ENCODE measurements around the gene ARHGEF10L.

The ARHGEF10L gene

GRCh38 chr1:17711577-17711910, 172.0 kb downstream of the ARHGEF10L start:
- DNase-seq (ENCODE audit: low read depth), result no peak

- no peak for DNase-seq (ENCODE audit: low read depth)
These were observed 172.4 kb downstream of the ARHGEF10L start for GRCh38 chr1:17711941-17712340.

- no peak for DNase-seq (ENCODE audit: low read depth)
These were observed 174.5 kb downstream of the ARHGEF10L start for GRCh38 chr1:17713993-17714392.

GRCh38 chr1:17717594-17718535, 178.4 kb downstream of the ARHGEF10L start:
- no peak for DNase-seq (ENCODE audit: low read depth)

GRCh38 chr1:17719874-17720273, 180.4 kb downstream of the ARHGEF10L start:
- DNase-seq (ENCODE audit: low read depth), result no peak

- no peak for DNase-seq (ENCODE audit: low read depth)
These were observed 181.9 kb downstream of the ARHGEF10L start for GRCh38 chr1:17721444-17721843.

DNA sequence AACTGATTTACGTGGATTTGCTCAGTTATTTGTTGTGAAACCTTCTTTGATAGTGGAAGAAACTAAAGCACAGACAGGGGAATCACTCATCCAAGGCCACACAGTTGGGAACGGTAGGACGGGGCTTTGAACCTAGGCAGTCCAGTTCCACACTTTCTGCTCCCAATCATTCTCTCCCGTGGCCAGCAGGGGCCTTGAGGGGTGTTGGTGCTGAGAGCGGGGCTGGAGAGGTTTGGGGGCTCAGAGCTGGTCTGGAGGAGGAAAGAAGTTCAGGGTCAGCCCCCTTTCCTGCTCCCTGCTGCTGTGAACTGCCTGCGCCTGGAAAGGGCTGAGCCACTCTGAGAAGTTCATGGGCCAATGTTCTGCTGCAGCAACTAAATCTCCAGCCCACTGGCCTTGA, 184.2 kb downstream of the ARHGEF10L start:
- DNase-seq (ENCODE audit: low read depth), result no peak

DNA sequence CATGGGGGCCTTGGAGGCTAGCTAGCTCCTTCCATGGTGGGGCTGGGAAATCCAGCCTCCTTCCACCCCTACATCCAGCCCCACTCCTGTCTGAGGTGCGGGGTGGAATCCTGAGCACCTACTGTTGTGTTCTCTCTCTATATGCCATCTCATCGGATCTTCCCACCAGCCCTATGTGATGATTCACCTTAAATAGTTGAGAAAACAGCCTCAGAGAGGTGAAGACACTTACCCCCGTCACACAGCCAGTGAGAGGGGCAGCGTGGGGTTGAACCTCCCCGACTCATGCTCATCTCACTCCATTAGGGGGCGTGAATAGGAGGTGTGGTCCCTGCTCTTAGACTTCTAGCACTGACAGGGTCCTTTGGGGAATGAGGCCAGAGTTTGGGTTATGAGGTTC, 184.7 kb downstream of the ARHGEF10L start:
- DNase-seq (ENCODE audit: low read depth), result no peak

- no peak for DNase-seq (ENCODE audit: low read depth)
These were observed 185.7 kb downstream of the ARHGEF10L start for GRCh38 chr1:17725084-17725719.

DNA sequence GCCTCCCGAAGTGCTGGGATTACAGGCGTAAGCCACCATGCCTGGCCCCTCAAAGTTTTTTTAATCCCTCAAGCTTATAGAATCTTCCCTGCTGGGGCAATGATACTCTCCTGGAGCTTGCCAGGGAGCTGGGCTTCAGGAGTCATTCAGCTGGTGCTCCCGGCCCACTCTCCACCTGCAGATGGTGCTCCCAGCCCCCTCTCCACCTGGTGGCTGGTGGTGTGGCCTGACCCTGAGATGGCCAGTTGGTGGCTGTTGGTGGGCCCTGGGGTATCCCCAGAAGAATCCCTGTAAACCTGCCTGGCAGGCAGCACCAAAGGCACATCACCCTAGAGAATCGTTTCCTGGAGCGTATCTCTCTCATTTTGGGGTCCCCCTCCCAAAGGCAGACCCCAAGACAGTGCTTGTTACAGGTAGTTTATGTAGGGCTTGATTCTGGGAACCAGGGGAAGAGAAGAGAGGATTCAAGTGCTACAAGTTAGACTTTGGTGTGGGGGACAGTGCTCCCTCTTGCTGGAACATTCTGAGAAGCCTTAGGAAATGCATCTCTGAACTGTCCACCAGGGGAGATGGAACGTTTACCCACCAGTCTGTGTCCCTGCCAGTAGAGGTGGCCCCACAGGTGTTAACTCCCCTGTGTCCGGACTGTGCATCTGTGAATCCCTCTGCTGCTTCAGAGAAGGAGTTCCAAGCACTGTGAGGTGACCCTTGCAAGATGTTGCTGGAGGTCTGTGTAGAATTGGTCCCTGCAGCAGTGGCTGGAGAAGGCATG, 186.5 kb downstream of the ARHGEF10L start:
- DNase-seq (ENCODE audit: low read depth), result no peak

DNA sequence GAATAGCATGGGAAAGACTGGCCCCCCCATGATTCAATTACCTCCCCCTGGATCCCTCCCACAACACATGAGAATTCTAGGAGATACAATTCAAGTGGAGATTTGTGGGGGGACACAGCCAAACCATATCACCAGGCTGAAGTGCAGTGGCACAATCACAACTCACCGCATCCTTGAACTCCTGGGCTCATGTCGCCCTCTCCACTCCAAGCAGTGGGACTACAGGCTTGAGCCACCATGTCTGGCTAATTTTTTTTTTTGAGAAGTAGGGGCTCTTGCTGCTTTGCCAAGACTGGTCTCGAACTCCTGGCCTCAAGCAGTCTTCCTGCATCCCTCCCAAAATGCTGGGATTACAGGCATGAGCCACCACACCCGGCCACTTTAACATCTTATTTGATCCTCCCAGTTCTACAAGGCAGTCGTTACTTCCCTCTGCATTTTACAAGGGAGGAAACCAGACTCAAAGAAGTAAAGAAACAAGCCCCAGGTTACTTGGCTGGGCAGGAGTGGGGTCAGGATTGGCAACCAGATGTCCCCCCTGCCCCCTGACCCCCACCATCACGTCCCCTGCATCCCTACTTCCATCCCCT, 188.7 kb downstream of the ARHGEF10L start:
- DNase-seq (ENCODE audit: low read depth), result no peak

- DNase-seq (ENCODE audit: low read depth), result no peak
These were observed 189.8 kb downstream of the ARHGEF10L start for GRCh38 chr1:17729248-17729647.

DNA sequence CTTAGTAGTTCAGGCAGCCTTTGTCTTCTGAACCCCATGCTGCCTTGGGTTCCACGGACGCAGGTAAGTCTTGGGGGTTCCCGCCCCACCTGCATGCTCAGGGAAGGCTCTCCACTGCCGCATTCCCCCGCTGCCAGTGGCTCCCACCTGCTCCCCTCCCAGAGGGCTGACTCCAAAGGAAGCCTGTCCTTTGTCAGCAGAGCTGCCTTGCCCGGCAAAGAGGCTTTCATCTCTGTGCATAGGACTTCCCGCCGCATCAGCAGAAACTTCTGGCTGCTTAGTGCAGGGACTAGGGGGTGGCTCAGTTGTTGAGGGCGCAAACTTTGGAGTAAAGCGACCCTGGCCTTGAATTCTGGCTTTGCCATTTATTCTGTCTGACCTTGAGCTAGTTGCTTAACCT, 190.4 kb downstream of the ARHGEF10L start:
- no peak for DNase-seq (ENCODE audit: low read depth)

- DNase-seq (ENCODE audit: low read depth), result no peak
These were observed 192.0 kb downstream of the ARHGEF10L start for GRCh38 chr1:17731460-17731859.

DNA sequence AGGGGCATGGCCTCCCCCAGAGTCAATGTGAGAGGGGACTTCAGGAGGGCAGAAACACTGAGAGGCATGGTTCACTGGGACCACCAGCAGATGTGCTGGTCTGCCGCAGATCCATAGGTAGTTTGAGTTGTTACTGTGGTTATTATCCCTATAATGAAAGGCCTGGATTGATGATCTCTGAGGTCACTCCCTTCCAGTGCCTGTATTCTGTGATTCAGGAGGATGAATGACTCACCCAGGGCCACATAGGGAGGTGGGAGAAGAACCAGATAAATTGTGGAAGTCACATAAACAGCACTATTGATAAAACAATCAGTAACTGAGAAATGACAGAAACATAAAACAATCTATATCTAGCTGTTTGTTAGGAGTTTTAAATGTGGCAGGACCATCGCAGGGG, 193.0 kb downstream of the ARHGEF10L start:
- DNase-seq (ENCODE audit: low read depth), result no peak

- DNase-seq (ENCODE audit: low read depth), result no peak
These were observed 194.2 kb downstream of the ARHGEF10L start for GRCh38 chr1:17733661-17734060.

- no peak for DNase-seq (ENCODE audit: low read depth)
These were observed 195.1 kb downstream of the ARHGEF10L start for GRCh38 chr1:17734609-17735008.

DNA sequence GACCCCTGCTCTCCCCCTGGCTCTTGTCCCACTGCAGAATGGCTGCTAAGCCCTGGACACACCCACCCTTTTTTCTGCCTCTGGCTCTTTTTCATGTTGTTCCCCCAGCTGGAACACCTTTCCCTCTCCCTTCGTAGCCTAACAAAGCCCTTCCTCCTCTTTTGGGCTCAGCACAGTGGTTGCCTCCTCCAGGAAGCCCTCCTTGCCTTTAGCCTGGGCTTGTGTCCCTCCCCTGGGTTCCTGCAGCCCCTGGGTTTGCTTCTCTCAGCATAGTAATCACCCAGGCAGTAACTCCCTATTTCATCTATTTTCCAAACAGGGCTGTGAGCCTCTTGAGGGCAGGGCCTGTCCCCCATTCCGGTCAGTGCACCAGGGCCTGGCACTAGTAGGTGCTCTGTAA, 195.8 kb downstream of the ARHGEF10L start:
- DNase-seq (ENCODE audit: low read depth), result no peak

DNA sequence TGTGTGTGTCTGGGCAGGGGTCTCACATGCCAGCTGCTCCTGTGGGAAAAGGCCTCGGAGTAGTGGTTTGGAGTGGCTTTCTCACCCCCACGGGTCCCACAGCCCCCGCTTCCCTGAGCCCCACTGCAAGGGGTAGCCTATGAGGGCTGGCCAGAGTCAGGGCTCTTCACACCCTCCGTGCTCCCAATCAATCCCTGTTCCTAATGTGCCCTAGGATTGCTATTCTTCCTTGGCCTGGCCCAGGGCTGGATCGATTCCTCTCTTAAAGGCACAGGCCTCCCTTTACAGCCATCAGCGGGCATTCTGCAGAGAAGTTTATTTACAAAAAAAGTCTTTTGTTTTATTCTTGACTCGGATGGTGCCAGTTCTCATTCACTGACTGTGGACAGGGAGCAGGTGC, 196.3 kb downstream of the ARHGEF10L start:
- DNase-seq (ENCODE audit: low read depth), result no peak

GRCh38 chr1:17736625-17737024, 197.1 kb downstream of the ARHGEF10L start:
- no peak for DNase-seq (ENCODE audit: low read depth)

DNA sequence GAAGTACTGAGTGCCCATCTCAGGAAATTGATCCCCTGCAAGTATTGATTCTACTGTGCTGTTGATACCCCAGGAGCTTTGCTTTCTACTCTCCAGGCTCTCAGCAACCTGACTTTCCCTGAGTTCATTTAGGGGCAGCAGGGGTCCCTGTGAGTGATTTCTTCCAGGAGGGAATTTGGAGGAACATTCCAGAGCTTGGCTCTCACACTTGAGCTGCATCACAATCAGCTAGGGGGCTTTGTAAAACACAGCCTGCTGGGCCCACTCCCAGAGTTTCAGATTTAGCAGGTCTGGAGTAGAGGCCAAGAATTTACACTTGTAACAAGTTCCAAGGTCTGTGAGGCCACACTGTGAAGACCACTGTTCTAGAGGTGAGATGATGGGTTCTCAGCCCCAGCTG, 199.6 kb downstream of the ARHGEF10L start:
- no peak for DNase-seq (ENCODE audit: low read depth)

DNA sequence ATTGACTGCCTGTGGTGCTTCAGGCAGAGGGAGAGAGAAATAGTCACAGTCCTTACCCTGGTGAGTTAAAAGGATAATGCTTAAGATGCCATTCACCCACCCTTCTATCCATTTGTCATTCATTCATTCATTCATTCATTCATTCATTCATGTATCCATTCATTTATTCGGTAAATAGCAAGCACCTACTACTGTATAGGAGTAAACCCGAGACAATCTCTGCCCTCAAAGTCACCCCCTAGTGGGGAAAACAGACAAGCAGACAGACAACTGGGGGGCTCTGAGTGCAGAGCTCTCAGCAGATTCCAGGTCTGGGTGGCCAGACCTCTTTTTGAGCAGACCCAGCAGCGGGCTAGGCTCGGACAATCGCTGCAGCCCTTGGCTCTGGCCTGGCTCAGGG, 201.6 kb downstream of the ARHGEF10L start:
- no peak for DNase-seq (ENCODE audit: low read depth)
